Measurements from ENCODE around the gene RPL22.

RPL22 gene

DNA sequence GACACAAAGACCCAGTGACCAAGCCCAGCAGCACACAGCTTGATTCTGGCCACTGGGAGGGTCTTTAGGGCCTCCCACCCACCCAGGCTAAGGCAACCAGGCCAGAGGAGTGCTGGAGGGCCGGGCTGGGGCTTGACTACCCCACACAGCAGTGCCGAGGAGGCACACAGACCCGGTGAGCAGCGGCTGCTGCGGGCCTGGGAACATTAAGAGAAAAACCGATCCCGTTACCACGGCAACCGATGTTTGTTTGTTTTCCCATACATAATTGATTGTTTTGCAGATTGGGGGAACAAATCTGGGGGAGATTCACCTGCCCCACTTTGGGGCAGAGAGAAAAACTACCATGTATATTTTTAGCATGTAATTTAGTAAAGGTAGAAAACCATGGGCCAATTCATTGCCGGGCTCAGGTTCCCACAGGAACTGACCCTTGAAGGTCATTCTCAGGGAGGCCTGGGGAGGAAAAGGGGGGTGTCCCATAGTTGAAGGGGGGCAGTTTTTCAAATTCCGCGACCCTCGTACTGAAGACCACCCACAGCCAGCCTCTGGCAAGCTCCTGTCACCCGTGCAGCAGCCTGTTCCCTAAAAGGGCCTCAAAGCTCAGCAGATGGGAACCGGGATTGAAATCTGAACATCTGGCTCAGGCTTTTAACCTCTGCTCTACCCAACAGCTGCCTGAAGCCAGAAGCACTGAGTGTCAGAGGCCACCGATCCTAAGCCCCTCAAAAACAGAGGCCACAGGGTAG is 54.6 kb downstream of the RPL22 start:
- no peak overlapping the region for H3K27ac ChIP-seq (ENCODE audit: low read depth, low read length)
- H3K79me2 ChIP-seq (ENCODE audit: control insufficient read depth, low read length): no peaks in the 10 kb centered on the region

DNA sequence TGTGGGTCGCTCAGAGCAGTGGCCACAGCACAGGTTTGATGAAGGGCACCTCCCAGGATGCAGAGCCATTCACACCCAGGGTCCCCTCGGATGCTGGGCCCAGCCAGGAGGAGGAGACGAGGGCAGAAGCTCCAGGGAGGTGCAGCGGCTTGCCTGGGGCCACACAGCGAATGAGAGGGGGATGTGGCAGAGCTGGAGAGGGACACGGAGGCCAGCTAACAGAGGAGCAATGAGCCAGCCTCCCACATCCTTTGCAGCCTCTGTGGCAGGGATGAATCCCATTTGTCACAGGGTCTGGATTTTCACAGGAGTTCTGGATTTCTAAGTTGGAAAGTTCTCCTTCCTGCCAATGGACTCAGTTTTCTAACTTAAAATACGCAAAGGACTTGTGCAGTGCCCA is 55.2 kb downstream of the RPL22 start:
- Histone ChIP-seq H3K79me2 (ENCODE audit: control insufficient read depth, low read length) (no peaks in the 10 kb centered on the region), H3K9me2 (replicated peaks; ENCODE audit: control insufficient read depth, low read length) (no peaks in the 10 kb centered on the region), H3K27ac (ENCODE audit: low read depth, low read length) (no peak overlapping the region), H3K27me3 (ENCODE audit: control insufficient read depth, low read length) (no peaks in the 10 kb centered on the region), H3F3A (ENCODE audit: control insufficient read depth, insufficient read depth) (no peaks in the 10 kb centered on the region), H4K20me1 (ENCODE audit: control insufficient read depth, insufficient read depth, low read depth, low read length) (0 out of 2 replicates have a peak, but pooled peaks cover 3% of the 10 kb centered on the region), H3K4me3 (ENCODE audit: low read length) (no peak overlapping the region), H3K36me3 (ENCODE audit: control insufficient read depth, low read length) (no peaks in the 10 kb centered on the region), H3K4me2 (ENCODE audit: low read length) (no peak overlapping the region), H3K4me1 (ENCODE audit: control insufficient read depth, low read length) (no peaks in the 10 kb centered on the region), H3K9me3 (ENCODE audit: control insufficient read depth, insufficient read depth, low read length) (no peaks in the 10 kb centered on the region)
- TF ChIP-seq, protein P1, sequence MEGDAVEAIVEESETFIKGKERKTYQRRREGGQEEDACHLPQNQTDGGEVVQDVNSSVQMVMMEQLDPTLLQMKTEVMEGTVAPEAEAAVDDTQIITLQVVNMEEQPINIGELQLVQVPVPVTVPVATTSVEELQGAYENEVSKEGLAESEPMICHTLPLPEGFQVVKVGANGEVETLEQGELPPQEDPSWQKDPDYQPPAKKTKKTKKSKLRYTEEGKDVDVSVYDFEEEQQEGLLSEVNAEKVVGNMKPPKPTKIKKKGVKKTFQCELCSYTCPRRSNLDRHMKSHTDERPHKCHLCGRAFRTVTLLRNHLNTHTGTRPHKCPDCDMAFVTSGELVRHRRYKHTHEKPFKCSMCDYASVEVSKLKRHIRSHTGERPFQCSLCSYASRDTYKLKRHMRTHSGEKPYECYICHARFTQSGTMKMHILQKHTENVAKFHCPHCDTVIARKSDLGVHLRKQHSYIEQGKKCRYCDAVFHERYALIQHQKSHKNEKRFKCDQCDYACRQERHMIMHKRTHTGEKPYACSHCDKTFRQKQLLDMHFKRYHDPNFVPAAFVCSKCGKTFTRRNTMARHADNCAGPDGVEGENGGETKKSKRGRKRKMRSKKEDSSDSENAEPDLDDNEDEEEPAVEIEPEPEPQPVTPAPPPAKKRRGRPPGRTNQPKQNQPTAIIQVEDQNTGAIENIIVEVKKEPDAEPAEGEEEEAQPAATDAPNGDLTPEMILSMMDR (IDR thresholded peaks at IDR 0.05; ENCODE audit: low read depth, low read length, poor library complexity, severe bottlenecking): no peak
- TF ChIP-seq EZH2phosphoT487 (IDR thresholded peaks at IDR 0.05; ENCODE audit: borderline replicate concordance, low read length): no peak

More for the DNA sequence above, 54.6 kb downstream of the RPL22 start:
- Histone ChIP-seq H3K4me2 (ENCODE audit: low read length) (no peak overlapping the region), H3K9me2 (replicated peaks; ENCODE audit: control insufficient read depth, low read length) (no peaks in the 10 kb centered on the region), H3K4me3 (ENCODE audit: low read length) (no peak overlapping the region), H3K27me3 (ENCODE audit: control insufficient read depth, low read length) (no peaks in the 10 kb centered on the region), H3K9me3 (ENCODE audit: control insufficient read depth, insufficient read depth, low read length) (no peaks in the 10 kb centered on the region), H3K36me3 (ENCODE audit: control insufficient read depth, low read length) (no peaks in the 10 kb centered on the region), H4K20me1 (ENCODE audit: control insufficient read depth, insufficient read depth, low read depth, low read length) (0 out of 2 replicates have a peak, but pooled peaks cover 3% of the 10 kb centered on the region), H3K4me1 (ENCODE audit: control insufficient read depth, low read length) (no peaks in the 10 kb centered on the region), H3F3A (ENCODE audit: control insufficient read depth, insufficient read depth) (no peaks in the 10 kb centered on the region)
- TF ChIP-seq EZH2phosphoT487 (IDR thresholded peaks at IDR 0.05; ENCODE audit: borderline replicate concordance, low read length): no peak
- TF ChIP-seq, protein P1 (IDR thresholded peaks at IDR 0.05; ENCODE audit: low read depth, low read length, poor library complexity, severe bottlenecking): no peak

GRCh38 chr1:6143395-6143794 is 56.0 kb downstream of the RPL22 start:
- Histone ChIP-seq H3K27me3 (ENCODE audit: control insufficient read depth, low read length) (no peaks in the 10 kb centered on the region; the same call in 1 of the 2 replicates), H3K4me1 (ENCODE audit: control insufficient read depth, low read length) (no peaks in the 10 kb centered on the region), H3K36me3 (ENCODE audit: control insufficient read depth, low read length) (no peaks in the 10 kb centered on the region), H3K4me3 (ENCODE audit: low read length) (no peak overlapping the region), H3F3A (ENCODE audit: control insufficient read depth, insufficient read depth) (no peaks in the 10 kb centered on the region), H3K9me2 (replicated peaks; ENCODE audit: control insufficient read depth, low read length) (no peaks in the 10 kb centered on the region), H3K27ac (ENCODE audit: low read depth, low read length) (no peak overlapping the region), H3K9me3 (ENCODE audit: control insufficient read depth, insufficient read depth, low read length) (no peaks in the 10 kb centered on the region), H4K20me1 (ENCODE audit: control insufficient read depth, insufficient read depth, low read depth, low read length) (0 out of 2 replicates have a peak, but pooled peaks cover 3% of the 10 kb centered on the region), H3K79me2 (ENCODE audit: control insufficient read depth, low read length) (no peaks in the 10 kb centered on the region), H3K4me2 (ENCODE audit: low read length) (no peak overlapping the region)
- TF ChIP-seq, protein P1 (IDR thresholded peaks at IDR 0.05; ENCODE audit: low read depth, low read length, poor library complexity, severe bottlenecking): no peak
- no peak for TF ChIP-seq EZH2phosphoT487 (IDR thresholded peaks at IDR 0.05; ENCODE audit: borderline replicate concordance, low read length)

Measured in DOHH2 (cell line).